Hindlimb muscle (tissue), 1 donor: ENCODE measurements around the gene ETDC. TPM values are rescaled to one million over a fixed set of nuclear protein-coding genes. Genes with fewer than 3 reads are reported as not detected.
"Not testable (repeated sequence)": the region's sequence is repeated elsewhere in the genome, so short reads cannot be mapped to it uniquely, and the experiment has no call there.

Experiments
- DNase-seq: peaks from one replicate; pipeline ENCODE4 v3.0.0-alpha.2; 2013
- polyA plus RNA-seq: library from polyadenylated mRNA; unstranded; fragments of 120-200 nt; gene quantifications from one replicate; pipeline ENCODE4 v1.2.1, GENCODE V29; 2013; ENCODE audit not compliant: insufficient read length

Gene ETDC
- not detected for polyA plus RNA-seq

DNA sequence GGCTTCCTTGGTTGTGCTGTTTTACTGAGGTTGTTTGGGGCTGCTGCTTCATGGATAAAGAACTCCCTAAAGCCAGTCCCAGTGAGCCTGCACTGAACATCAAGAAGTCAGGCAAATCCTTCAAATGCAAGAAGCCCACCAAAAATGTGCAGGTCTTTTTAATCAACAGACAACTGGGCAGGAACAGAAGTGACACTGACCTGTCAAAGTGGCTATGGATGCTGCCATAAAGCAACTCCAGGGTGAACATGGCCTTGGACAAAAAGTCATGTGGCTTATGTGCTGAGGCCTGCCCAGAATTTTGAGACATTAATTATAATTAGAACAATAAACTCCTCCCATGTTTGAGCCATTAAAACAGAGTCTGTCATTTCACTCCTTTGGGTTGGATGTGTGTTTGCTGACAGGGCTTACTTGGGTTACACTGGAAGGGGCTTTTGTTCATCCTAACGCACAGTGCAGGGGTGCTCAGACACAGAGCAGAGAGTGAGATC is at the start of gene ETDC:
ETDC (plus strand) TSS at position 51 of the 494 bp plus-strand sequence; CDS start at position 51, 0 bp downstream.
- DNase-seq: no peak

- DNase-seq: not testable (repeated sequence)
Observed at GRCh38 chrX:135260976-135261375, 48.3 kb upstream of the ETDC start.

- not testable (repeated sequence) for DNase-seq
Observed at GRCh38 chrX:135263376-135263775, 45.9 kb upstream of the ETDC start.

DNA sequence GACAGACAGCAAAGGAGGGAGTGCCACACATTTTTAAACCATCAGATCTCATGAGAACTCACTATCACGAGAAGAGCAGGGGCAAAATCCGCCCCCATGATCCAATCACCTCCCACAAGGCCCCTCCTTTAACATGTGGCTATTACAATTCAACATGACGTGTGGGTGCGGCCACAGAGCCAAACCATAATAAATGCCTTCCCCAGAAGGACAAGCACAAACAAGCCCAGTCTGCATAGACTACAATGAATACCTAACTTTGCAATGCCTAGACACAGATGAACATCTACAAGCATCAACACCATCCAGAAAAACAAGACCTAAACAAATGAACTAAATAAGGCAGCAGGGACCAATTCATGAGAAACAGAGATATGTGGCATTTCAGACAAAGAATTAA is 45.1 kb upstream of the ETDC start:
- no peak for DNase-seq

DNA sequence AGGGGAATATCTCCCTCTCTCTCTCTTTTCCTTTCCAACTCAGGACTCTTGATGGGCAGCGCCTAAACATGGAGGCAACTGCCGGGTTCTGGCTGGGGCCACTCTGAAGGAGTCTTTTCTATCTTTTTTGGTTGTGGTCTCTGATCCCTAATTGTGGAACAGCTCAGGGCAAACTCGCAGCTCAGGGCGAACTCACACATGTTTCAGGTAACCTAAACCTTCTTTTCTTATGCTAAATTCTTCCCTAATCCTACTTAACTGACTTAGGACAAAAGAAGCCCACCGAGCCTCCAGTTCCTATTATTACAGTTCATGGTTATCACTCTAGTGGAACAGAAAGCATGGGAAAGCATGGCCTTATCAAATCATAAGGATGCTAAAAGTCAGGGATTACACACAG is 36.1 kb upstream of the ETDC start:
- no peak for DNase-seq

GRCh38 chrX:135275973-135276372 is 33.3 kb upstream of the ETDC start:
- no peak for DNase-seq

GRCh38 chrX:135287266-135287823 is 21.9 kb upstream of the ETDC start:
- no peak for DNase-seq

GRCh38 chrX:135295238-135295943 is 13.9 kb upstream of the ETDC start:
- DNase-seq: peak; percentile 15

DNA sequence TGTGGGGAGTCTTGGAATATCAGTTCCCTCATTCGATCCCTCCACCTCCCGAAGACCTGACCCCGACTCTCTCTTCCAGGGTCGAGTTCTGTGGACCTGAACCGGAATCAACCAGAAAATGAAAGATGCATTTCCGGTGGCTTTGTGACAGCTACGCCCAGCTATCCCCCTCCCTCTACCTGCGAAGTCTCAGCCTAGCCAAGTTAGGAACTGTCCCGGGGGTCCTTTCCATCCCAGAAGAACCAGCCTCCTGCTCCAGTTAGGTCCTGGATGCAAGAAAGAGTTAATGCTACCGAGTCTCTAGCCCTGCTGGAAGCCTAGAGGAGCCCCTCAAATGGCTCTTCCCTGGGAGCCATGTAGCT is 13.4 kb upstream of the ETDC start:
- no peak for DNase-seq

DNA sequence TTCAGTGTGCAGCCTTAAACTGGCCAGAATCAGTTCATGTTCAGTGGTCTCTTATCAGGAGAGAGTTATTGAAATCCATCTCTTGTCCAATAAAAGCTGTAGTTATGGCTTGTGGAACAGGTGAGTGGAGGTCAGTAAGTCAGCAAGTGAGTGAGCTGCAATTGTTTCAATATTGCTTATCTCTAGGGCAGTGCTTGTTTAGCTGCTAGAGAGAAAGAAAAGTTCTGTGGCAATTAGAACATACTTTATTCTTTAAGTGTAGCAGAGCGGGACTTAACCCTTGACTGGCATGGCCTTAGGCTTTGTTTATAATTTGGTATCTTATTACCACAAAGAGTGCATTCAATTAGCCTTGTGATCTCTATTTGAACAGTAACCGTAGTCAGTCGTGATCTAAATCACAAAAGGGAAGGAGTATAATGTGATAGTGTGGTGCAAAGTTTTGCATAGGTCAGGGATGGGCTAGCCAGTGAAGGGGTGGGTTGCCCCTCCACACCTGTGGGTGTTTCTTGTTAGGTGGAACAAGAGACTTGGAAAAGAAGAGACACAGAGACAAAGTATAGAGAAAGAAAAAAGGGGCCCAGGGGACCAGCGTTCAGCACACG is 6.9 kb upstream of the ETDC start:
- no peak for DNase-seq

DNA sequence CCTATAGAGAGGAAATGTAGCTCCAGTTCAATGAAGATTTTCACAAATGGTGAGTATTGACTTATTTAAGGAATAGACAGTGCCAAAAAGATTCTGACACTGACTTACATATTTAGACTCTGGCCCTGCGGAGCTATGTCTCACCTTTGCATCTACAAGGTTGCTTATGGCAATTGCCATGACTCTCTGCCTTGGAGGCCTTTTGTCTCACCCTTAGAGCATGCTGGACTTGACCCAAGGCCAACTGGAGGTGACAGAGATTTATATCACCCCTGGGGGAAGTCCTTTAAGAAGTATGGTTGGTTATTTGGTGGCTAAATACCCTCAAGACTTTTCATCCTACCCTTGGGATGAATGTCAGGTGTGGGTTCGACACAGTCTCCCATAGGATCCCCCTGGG is 4.5 kb upstream of the ETDC start:
- no peak for DNase-seq

DNA sequence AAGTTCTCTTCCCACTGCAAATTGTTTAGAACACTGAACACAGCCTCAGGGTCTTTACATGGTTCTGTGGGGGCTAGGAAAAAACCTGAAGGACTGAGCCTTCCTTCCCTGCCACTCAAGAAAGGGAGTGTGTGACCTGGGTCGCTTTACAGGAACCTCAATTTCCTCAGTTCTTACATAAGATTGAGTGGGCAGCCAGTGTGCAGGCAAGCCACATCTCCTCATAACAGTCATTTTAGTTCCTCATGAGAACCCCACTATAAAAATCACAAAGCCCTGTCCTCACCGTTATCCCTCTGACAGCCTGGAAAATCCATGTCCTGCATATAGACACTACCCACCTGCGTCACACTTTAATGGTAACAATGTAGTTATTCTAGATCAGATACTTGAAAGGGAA is 2.1 kb upstream of the ETDC start:
- no peak for DNase-seq

- no peak for DNase-seq
Observed at GRCh38 chrX:135308345-135308855, 880 bp upstream of the ETDC start.

- DNase-seq: no peak
Observed at GRCh38 chrX:135315864-135316263, 6.6 kb downstream of the ETDC start.

DNA sequence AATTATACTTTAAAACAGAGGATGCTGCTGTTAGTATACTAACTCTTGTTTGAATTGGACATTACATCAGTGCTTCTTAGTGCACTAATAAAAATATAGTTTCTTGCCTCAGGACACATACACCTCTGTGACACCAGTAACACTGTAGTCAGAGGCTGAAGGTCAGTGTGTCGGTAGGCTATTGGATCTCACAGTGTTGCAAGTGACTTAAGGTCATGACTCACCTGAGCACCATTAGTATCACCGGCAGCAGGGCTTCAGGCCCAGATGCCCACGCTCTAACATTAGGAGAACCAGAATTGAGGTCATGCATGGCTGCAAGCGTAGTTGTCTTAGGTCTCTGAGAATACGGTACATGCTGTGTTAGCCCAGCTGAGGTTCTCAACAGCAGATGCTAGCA is 15.2 kb downstream of the ETDC start:
- DNase-seq: no peak

- DNase-seq: not testable (repeated sequence)
Observed at GRCh38 chrX:135325036-135325818, 15.9 kb downstream of the ETDC start.

- DNase-seq: no peak
Observed at GRCh38 chrX:135327299-135327698, 18.0 kb downstream of the ETDC start.

DNA sequence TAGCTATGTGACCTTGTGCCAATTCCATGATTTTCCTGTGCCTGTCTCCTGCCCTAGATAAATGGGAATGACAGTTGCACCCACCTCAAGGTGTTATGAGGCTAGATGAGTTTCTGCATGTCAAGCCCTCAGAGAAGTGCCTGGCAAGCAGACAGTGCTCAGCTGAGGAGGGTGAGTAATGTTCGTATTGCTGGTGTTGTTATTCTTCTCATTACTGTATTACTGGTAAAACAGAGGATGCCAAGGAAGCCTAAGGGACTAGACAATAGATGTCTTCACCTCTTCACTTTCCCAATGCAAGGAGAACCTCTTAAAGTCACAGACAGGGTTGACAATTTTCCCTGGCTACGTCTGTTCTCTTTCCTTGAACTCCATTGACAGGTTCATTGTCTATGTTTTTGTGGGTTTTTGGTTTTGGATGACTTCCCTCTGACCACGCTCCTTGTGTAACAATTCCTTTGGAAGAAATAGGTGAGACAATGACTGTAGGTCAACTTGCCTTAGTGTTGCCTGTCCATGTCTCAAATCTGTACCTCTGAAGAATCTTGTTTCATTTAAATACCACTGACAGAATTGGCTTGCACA is 19.2 kb downstream of the ETDC start:
- no peak for DNase-seq

GRCh38 chrX:135330706-135331105 is 21.4 kb downstream of the ETDC start:
- DNase-seq: no peak

DNA sequence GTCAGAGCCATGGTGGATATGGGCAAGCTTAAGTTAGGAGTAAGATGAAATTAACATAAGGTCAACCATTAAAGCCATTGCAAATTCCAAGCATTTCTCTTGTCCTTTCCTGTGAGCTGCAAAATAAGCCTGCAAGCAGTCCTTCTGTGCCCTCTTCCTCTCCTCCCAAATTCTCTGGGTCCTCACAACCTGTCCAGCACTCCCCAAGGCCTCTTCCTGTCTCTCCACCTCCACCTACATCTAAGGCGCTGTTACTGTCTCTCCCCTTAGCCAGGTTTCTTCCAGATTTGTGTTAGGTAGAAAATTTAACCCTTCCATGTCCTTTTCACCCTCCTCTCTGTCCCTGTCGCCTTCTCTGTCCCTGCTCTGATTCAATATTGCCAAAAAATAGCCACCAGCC is 22.2 kb downstream of the ETDC start:
- DNase-seq: no peak

GRCh38 chrX:135340831-135341230 is 31.6 kb downstream of the ETDC start:
- DNase-seq: no peak

DNA sequence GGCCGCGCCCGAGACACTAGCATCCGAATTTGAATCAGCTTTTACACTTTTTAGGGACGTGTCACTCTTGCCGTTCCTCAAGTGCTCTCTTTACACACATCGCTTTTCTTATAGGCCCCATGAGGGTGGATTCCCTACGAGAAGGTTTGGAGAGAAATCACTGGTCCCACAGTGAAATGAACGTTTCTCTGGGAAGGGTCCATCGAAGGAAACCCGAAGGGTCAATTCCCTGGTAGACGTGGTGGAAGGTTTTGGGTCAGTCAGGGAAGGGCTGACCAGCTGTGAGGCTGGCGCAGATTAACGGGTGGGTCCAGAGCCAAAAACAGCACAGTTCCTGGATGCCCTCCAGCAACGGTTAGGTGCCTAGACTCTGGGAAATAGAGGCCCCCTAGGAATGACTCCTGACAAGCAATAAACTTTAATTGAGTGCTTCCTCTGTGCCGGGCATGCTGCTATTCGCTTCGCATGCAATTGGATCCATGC is 35.9 kb downstream of the ETDC start:
- peak; percentile 34 for DNase-seq
